Right lobe of liver (tissue), 6 donors: Measurements from ENCODE around the gene TTLL1. TPM values are rescaled to one million over a fixed set of nuclear protein-coding genes. Genes with fewer than 3 reads are reported as not detected.

Source experiments
- ATAC-seq, 4 donors: fragments of 200-7000 bp; cut with Tn5 transposase; one replicate each; pipeline ENCODE4 v1.9.1; 2020; ENCODE audit warnings: mild to moderate bottlenecking in 4 of 4, moderate library complexity in 4 of 4
- DNase-seq, 3 donors: peaks; one replicate each; pipeline ENCODE4 v3.0.0-alpha.2; 2020
- H3K27ac ChIP-seq, 3 donors: fragments of 200-600 bp; one replicate each; pipeline ENCODE4 v1.8.0; 2022
- H3K27me3 ChIP-seq, 2 donors: fragments of 200-600 bp; one replicate each; pipeline ENCODE4 v1.8.0; 2022
- H3K36me3 ChIP-seq, 4 donors: fragments of 200-600 bp; sonication (generic) in 1 of 4; one replicate each; pipeline versions ENCODE4 v1.5.1 to v1.8.0; 2017 to 2022; ENCODE audit warnings: control low read depth in 1 of 4
- H3K4me1 ChIP-seq, 4 donors: fragments of 200-600 bp; sonication (generic) in 1 of 4; one replicate each; pipeline versions ENCODE4 v1.5.1 to v1.8.0; 2017 to 2022; ENCODE audit warnings: control low read depth in 1 of 4
- H3K4me3 ChIP-seq, 3 donors: fragments of 200-600 bp; one replicate each; pipeline ENCODE4 v1.8.0; 2022
- H3K9me3 ChIP-seq, 4 donors: fragments of 200-600 bp; sonication (generic) in 1 of 4; one replicate each; pipeline versions ENCODE4 v1.5.1 to v1.8.0; 2017 to 2022; ENCODE audit warnings: control low read depth in 1 of 4
- POLR2A ChIP-seq: fragments of 450-650 bp; IDR thresholded peaks from one replicate; pipeline ENCODE4 v1.6.1; 2017; ENCODE audit warnings: antibody characterized with exemption, mild to moderate bottlenecking
- WGBS: methylation state at CpG from one replicate; pipeline ENCODE4 v1.1.6; 2018; ENCODE audit warnings: low coverage, low lambda C conversion rate; ENCODE audit not compliant: insufficient coverage; ENCODE audit errors: missing lambda C conversion rate; 5-methylcytosine and 5-hydroxymethylcytosine counted together
- intact Hi-C, 2 donors: fragments of 100-400 bp; cut with DNase I; formaldehyde crosslinking; loops; one replicate each; pipeline versions ENCODE4 v1.11.2 to v1.14.1; 2022
- total RNA-seq, 6 experiments: library from RNA; depleted of rRNA in 2 of 6; stranded (reverse); fragments of >200 nt in 2 of 6; fragmentation: NEBNext Ultra II Directional in 3 of 6; extraction: Animal tissue kit (Norgen Biotek cat#: 25700) in 3 of 6; gene quantifications; one replicate each; pipeline versions ENCODE4 v1.1.0 to v1.2.4, GENCODE V29; 2016 to 2023
- TF ChIP-seq, protein P1 (sequence below), 4 donors: fragments of 200-600 bp in 3 of 4; fragments of 450-650 bp in 1 of 4; IDR thresholded peaks; one replicate each; pipeline versions ENCODE4 v1.5.1 to v1.8.0; 2016 to 2022; ENCODE audit warnings: antibody characterized with exemption in 4 of 4, mild to moderate bottlenecking in 2 of 4
- donor health status: DM: no; HTN: yes; CAD: no.
- donor health status: DM: no; HTN: no; CAD: no.
- donor health status: DM: no; HTN: no; CAD: no.
- donor health status: DM: no; HTN: yes; CAD: no.
- donor health status: DM: no; HTN: yes; CAD: no.

The TTLL1 gene
- total RNA-seq, 6 experiments from 2014 or later, result 0.97 to 2.0 (median 1.3) TPM

GRCh38 chr22:43015677-43016042, 73.5 kb downstream of the TTLL1 start:
- H3K9me3 ChIP-seq, result no peaks in the 10 kb centered on the region
- H3K4me1 ChIP-seq, result peaks cover 0 to 26% (median 3%) of the 10 kb centered on the region in 4 donors
- DNase-seq (no peak), ATAC-seq (no peak)
- intact Hi-C loops, result no loop called here
- no peaks in the 10 kb centered on the region for H3K36me3 ChIP-seq
- no peaks in the 10 kb centered on the region for H3K27me3 ChIP-seq
- WGBS, result 11% methylated on average over 5 of the region's 5 CpGs
- TF ChIP-seq, protein P1, sequence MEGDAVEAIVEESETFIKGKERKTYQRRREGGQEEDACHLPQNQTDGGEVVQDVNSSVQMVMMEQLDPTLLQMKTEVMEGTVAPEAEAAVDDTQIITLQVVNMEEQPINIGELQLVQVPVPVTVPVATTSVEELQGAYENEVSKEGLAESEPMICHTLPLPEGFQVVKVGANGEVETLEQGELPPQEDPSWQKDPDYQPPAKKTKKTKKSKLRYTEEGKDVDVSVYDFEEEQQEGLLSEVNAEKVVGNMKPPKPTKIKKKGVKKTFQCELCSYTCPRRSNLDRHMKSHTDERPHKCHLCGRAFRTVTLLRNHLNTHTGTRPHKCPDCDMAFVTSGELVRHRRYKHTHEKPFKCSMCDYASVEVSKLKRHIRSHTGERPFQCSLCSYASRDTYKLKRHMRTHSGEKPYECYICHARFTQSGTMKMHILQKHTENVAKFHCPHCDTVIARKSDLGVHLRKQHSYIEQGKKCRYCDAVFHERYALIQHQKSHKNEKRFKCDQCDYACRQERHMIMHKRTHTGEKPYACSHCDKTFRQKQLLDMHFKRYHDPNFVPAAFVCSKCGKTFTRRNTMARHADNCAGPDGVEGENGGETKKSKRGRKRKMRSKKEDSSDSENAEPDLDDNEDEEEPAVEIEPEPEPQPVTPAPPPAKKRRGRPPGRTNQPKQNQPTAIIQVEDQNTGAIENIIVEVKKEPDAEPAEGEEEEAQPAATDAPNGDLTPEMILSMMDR (IDR thresholded peaks at IDR 0.05), result no peak
- TF ChIP-seq POLR2A, result no peak
- H3K4me3 ChIP-seq, result peak overlapping the region; percentile 61 to 64 (median 61)
- H3K27ac ChIP-seq, result peak overlapping the region in 2 of 3 donors; percentile 30 to 52

- TF ChIP-seq POLR2A, result peak; percentile 97
- TF ChIP-seq, protein P1 (IDR thresholded peaks at IDR 0.05), result no peak
- Histone ChIP-seq H3K36me3 (no peaks in the 10 kb centered on the region), H3K4me1 (peaks cover 0 to 26% (median 3%) of the 10 kb centered on the region in 4 donors), H3K27me3 (no peaks in the 10 kb centered on the region), H3K27ac (peak within 1 kb of the TSS in 2 of 3 donors; percentile 30 to 52), H3K4me3 (peak within 1 kb of the TSS; percentile 61 to 64 (median 61)), H3K9me3 (no peaks in the 10 kb centered on the region)
- DNase-seq, result peak; percentile 100
- intact Hi-C loops, result no loop called here
- WGBS, result under 1% methylated on average over 32 of the region's 85 CpGs
- peak; percentile 96 to 98 (median 97) for ATAC-seq
These were observed 74.1 kb downstream of the TTLL1 start, which contains the start of gene PACSIN2 for GRCh38 chr22:43014869-43015676. PACSIN2 (minus strand) TSS chr22:43015149; CDS start chr22:42912080, 103,069 bp downstream.

- TF ChIP-seq POLR2A, result no peak
- TF ChIP-seq, protein P1 (IDR thresholded peaks at IDR 0.05), result no peak
- intact Hi-C loops, result no loop called here
- DNase-seq, result peak in 2 of 3 donors; percentile 63 to 67
- Histone ChIP-seq H3K27ac (peak overlapping the region in 2 of 3 donors; percentile 15 to 42), H3K9me3 (no peaks in the 10 kb centered on the region), H3K4me3 (peak overlapping the region; percentile 61 to 64 (median 61)), H3K4me1 (peaks cover 0 to 26% (median 3%) of the 10 kb centered on the region in 4 donors), H3K27me3 (no peaks in the 10 kb centered on the region), H3K36me3 (no peaks in the 10 kb centered on the region)
- 0% methylated on average over 10 of the region's 39 CpGs for WGBS
- ATAC-seq, result peak; percentile 3 to 38 (median 30)
These were observed 74.8 kb downstream of the TTLL1 start for GRCh38 chr22:43014316-43014868.

GRCh38 chr22:43013355-43014315, 75.6 kb downstream of the TTLL1 start:
- Histone ChIP-seq H3K27me3 (no peaks in the 10 kb centered on the region), H3K4me3 (peak overlapping the region; percentile 18 to 64 (median 61)), H3K4me1 (peaks cover 0 to 21% (median 3%) of the 10 kb centered on the region in 4 donors), H3K27ac (no peak overlapping the region), H3K9me3 (no peaks in the 10 kb centered on the region), H3K36me3 (no peaks in the 10 kb centered on the region)
- ATAC-seq (no peak), DNase-seq (no peak)
- intact Hi-C loops, result no loop called here
- 20% methylated on average over 12 of the region's 16 CpGs for WGBS
- no peak for TF ChIP-seq POLR2A
- TF ChIP-seq, protein P1 (IDR thresholded peaks at IDR 0.05), result no peak
